ENCODE measurements around the gene PDLIM7. TPM values are rescaled to one million over a fixed set of nuclear protein-coding genes. Genes with fewer than 3 reads are reported as not detected.

The PDLIM7 gene
- total RNA-seq, 2 experiments from 2014 or later: 41.9 to 50.2 TPM

DNA sequence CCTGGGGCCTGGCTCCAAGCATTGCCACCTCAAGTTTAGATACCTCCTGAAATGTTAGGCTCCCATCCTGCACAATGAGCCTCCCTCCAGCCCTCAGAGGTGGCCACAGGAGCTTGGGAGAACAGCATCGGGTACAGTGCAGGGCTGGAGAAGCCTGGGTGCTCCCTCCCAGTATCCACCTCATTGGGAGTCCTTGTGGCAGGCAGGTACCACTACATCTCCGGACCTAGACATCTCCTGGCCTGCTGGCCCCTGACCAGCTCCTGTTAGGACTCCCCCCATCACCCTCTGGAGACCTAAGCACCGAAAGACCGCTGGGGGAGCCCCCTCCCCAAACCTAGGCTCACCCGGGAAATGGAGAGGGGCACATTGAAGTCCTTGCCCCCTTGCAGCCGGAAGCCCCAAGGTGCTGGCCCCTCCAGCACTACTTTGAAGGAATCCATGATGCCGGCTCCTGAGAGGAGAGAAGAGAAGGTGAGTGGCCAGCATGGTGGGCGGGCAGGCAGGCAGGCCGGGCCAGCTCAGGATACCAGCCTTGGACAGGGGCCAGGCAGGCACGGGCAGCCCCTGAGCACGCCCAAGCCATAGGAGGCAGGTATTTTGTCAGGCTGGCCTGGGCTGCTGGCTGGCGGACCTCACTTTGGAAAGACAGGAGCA is 1.2 kb downstream of the PDLIM7 start:
- peaks cover 31% of the 10 kb centered on the region for H3K4me1 Mint-ChIP-seq

DNA sequence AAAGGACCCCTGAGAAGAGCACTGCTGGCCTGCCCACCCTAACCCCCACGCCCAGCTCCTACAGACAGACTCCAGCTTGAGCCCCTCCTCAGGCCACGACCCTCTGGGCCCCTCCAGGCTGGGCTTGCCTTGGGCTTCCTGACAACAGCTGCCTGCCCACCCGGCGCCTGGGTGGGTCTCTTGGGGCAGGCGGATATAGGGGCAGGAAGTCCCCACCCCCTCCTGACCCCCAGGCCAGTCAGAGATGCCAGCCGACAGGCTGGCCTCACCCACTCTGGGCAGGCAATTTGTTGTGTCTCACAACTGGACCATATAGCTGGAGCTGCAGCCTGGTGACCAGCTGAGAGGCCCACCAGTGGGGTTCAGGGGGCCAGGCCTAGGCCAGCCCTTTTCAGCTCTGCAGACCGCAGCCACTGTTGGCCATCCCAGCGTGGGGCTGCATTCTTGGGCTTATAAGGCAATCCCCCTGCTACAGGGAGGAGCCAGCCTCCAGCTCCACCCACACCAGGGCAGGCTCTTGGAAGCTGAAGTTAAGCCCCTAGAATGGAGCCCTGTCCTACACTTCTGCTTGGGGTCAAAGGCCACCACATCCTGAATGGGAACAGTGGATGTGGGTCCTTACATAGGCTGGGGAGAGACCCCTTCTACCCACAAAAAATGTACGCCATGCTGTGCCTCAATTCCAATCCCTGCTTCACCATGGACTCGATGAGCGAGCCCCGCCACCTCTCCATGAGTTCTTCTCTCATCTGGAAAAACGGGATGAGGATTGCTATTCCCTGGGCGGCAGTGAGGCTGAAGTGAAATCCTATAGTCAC is 2.0 kb downstream of the PDLIM7 start:
- POLR2A ChIA-PET: no interaction called here

More for the DNA sequence above, 1.2 kb downstream of the PDLIM7 start:
- peak; percentile 43 for DNase-seq
- ChIA-PET POLR2A (no interaction called here), CTCF (interaction anchor here (0.5 to 3.6 kb wide), 12 partner anchors 12 to 187 kb away, joined by 3 to 23 read pairs (median 4); no protein-coding TSS in a partner anchor)
- no peak for ATAC-seq
- H3K36me3 Mint-ChIP-seq (ENCODE audit: low read depth): peaks cover 7% of the 10 kb centered on the region
- H3K27me3 Mint-ChIP-seq: peaks cover 12% of the 10 kb centered on the region
- intact Hi-C loops (cut with DNase I, micrococcal nuclease): loop anchor here (5.0 kb wide), 2 partner anchors 184 to 364 kb away; partner anchors contain the start of genes MXD3 (in 1 of the 2) and NSD1 (in 1 of the 2)
- H3K9me3 Mint-ChIP-seq (ENCODE audit: low read depth): no peaks in the 10 kb centered on the region
- H3K27ac Mint-ChIP-seq: peak overlapping the region; percentile 37
- H3K4me3 Mint-ChIP-seq: peak overlapping the region; percentile 73

DNA sequence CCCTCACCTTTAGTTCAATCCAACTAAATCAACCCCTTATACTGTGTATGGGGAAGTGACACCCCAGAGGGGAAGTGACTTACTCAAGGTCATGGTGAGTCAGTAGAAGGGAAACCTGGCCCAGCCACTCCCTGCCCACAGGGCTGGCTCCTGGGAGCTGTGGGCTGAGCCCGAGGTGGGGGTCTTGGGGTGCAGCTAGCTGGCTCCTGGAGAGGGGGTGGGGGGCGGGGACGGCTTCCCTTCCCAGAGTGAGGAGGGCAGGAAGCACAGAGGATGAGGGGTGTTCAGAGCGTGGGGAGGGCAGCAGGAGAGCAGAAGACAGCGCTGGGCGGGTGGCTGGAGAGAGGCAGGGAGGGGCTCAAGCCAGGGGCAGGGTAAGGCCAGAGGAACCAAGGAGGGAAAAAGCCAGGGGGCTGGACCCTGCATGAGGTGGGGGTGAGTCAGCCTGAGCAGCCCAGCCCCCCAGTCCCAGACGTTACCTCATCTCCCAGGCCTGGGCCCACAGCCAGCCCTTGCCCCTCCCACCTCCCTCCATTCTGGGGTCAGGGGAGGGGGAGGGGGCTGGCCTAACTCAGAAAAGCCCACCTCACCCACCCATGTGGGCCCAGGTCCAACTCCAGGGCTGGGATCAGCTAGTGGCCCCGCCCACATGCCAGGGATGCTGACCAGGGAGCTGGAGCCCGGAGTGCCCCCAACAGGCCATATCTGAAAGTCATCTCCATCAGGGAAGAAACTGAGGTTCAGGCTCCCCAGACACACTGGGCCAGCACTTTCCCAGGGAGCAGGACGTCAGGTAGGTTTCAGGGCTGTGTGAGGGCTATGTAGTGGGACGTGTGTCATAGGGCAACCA is 2.8 kb downstream of the PDLIM7 start:
- Mint-ChIP-seq H3K4me3 (peak overlapping the region; percentile 23), H3K36me3 (ENCODE audit: low read depth) (peaks cover 10% of the 10 kb centered on the region), H3K4me1 (peaks cover 31% of the 10 kb centered on the region), H3K27ac (peak overlapping the region; percentile 75), H3K9me3 (ENCODE audit: low read depth) (no peaks in the 10 kb centered on the region), H3K27me3 (peaks cover 10% of the 10 kb centered on the region)
- POLR2A ChIA-PET: no interaction called here
- CTCF ChIA-PET: interaction anchor here (0.6 to 3.6 kb wide), 15 partner anchors 12 to 659 kb away, joined by 3 to 23 read pairs (median 3); partner anchors contain the start of genes MXD3 and NHP2
- ATAC-seq (peak; percentile 61), DNase-seq (peak; percentile 71)
- intact Hi-C loops (cut with DNase I, micrococcal nuclease): loop anchor here (5.0 kb wide), 2 partner anchors 182 to 362 kb away; partner anchors contain the start of genes MXD3 (in 1 of the 2) and NSD1 (in 1 of the 2)

More for the DNA sequence above, 2.0 kb downstream of the PDLIM7 start:
- H3K27ac Mint-ChIP-seq: no peak overlapping the region
- peaks cover 12% of the 10 kb centered on the region for H3K27me3 Mint-ChIP-seq
- ATAC-seq: no peak
- H3K4me3 Mint-ChIP-seq: peak overlapping the region; percentile 73
- intact Hi-C loops (cut with DNase I, micrococcal nuclease): loop anchor here (5.0 kb wide), 2 partner anchors 183 to 363 kb away; partner anchors contain the start of genes MXD3 (in 1 of the 2) and NSD1 (in 1 of the 2)
- CTCF ChIA-PET: interaction anchor here (0.5 to 3.6 kb wide), 13 partner anchors 11 to 186 kb away, joined by 3 to 23 read pairs (median 3); partner anchors contain the start of gene MXD3
- H3K9me3 Mint-ChIP-seq (ENCODE audit: low read depth): no peaks in the 10 kb centered on the region
- H3K4me1 Mint-ChIP-seq: peaks cover 31% of the 10 kb centered on the region
- peaks cover 10% of the 10 kb centered on the region for H3K36me3 Mint-ChIP-seq (ENCODE audit: low read depth)
- peak; percentile 35 for DNase-seq

DNA sequence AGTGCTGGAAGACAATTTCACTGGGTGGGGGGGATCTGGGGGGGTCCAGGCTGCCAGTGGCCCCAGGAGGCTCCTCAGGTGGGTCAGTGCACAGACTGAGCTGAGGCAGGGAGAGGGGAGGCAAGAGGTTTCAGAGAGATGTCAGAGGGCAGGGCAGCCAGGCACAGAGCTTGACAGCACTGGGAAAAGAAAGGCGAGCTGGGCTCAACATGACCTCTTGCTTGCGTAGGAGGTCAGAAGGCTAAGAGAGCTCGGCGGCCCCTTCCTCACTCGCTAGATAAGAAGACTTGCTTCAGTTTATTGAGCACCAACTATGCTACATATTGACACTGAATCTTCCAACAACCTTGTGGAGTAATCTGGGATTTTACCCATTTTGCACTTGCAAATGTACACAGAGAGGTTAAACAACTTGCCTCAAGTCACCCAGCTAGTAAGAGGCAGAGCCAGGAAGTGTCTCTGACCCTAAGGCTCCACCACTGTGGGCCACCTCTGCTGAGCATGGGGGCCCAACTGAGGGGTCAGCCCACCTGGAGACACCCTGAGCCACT is 3.5 kb downstream of the PDLIM7 start:
- ChIA-PET POLR2A (interaction anchor here (0.6 kb wide), 1 partner anchor 67 kb away, joined by 3 read pairs; no protein-coding TSS in a partner anchor), CTCF (interaction anchor here (0.5 to 2.4 kb wide), 11 partner anchors 14 to 660 kb away, joined by 3 to 10 read pairs (median 4); partner anchors contain the start of gene NHP2)
- H3K4me3 Mint-ChIP-seq: peak overlapping the region; percentile 23
- peaks cover 30% of the 10 kb centered on the region for H3K4me1 Mint-ChIP-seq
- H3K27ac Mint-ChIP-seq: peak overlapping the region; percentile 75
- H3K9me3 Mint-ChIP-seq (ENCODE audit: low read depth): no peaks in the 10 kb centered on the region
- peaks cover 10% of the 10 kb centered on the region for H3K36me3 Mint-ChIP-seq (ENCODE audit: low read depth)
- DNase-seq (no peak), ATAC-seq (no peak)
- intact Hi-C loops (cut with DNase I, micrococcal nuclease): no loop called here
- H3K27me3 Mint-ChIP-seq: peaks cover 8% of the 10 kb centered on the region

DNA sequence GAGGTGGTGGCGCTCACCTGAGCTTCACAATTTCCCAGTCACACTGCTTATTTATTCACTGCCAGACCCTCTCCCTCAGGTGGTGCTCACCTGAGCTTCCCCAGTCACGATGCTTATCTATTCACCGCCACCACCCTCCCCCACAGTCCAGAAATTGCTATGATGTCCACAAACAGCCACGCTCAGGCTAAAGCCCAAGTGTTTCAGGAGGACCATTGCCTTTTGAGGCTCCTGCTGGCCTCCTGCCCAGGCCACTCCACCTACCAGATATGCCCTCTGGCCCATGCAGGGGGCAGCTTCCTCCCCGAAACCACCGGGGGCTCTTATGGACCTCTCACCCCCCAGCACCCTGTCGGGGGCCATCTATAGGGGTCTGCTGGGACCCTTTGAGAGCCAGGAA is 4.6 kb downstream of the PDLIM7 start:
- Mint-ChIP-seq H3K4me1 (peaks cover 23% of the 10 kb centered on the region), H3K27me3 (no peaks in the 10 kb centered on the region), H3K36me3 (ENCODE audit: low read depth) (peaks cover 15% of the 10 kb centered on the region), H3K4me3 (no peak overlapping the region), H3K27ac (peak overlapping the region; percentile 34), H3K9me3 (ENCODE audit: low read depth) (no peaks in the 10 kb centered on the region)
- no peak for ATAC-seq
- no peak for DNase-seq
- POLR2A ChIA-PET: interaction anchor here (0.6 kb wide), 1 partner anchor 466 kb away, joined by 3 read pairs; no protein-coding TSS in a partner anchor
- intact Hi-C loops (cut with DNase I, micrococcal nuclease): no loop called here
- CTCF ChIA-PET: interaction anchor here (0.8 to 2.4 kb wide), 9 partner anchors 10 to 120 kb away, joined by 3 to 10 read pairs (median 4); no protein-coding TSS in a partner anchor

DNA sequence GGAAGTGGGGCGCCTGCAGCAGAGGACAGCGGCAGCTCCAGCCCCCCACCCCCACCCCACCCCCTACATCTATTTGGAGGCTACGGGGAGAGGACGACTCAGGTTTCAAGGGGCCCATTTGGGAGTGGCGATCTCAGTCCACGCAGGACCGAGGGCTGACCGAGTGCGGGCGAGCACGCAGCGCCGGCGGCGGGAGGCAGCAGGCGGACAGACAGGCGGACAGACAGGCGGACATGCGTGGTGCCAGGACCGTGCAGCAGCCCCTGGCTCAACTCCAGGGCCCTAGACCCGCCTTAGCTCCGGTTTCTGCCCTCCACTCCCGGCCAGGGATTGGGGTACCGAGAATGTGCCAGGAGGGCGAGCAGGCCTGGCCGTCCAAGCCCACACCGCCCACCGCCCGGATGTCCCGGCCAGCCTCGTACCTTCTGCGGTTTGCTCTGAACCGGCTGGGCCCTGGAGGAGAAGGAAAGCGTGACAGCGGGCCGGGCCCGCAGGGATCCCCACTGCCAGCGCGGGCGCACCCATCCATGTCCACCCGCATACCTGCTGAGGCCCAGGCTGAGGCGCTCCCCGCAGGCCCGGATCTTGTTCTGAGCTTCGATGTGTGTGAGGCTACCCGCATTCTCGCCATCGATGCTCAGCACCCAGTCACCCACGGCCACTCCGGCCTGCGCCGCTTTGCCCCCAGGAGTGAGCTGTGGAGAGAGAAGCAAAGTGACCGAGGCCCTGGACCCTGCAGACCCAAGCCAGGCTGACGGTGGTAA is 5.2 kb downstream of the PDLIM7 start:
- ATAC-seq (no peak), DNase-seq (no peak)
- no peaks in the 10 kb centered on the region for H3K27me3 Mint-ChIP-seq
- peak overlapping the region; percentile 34 for H3K27ac Mint-ChIP-seq
- ChIA-PET POLR2A (interaction anchor here (0.6 kb wide), 2 partner anchors 102 to 465 kb away, joined by 3 read pairs; no protein-coding TSS in a partner anchor), CTCF (interaction anchor here (0.8 to 2.4 kb wide), 9 partner anchors 9 to 120 kb away, joined by 3 to 10 read pairs (median 4); no protein-coding TSS in a partner anchor)
- no peaks in the 10 kb centered on the region for H3K9me3 Mint-ChIP-seq (ENCODE audit: low read depth)
- no peak overlapping the region for H3K4me3 Mint-ChIP-seq
- intact Hi-C loops (cut with DNase I, micrococcal nuclease): no loop called here
- peaks cover 19% of the 10 kb centered on the region for H3K36me3 Mint-ChIP-seq (ENCODE audit: low read depth)
- peaks cover 21% of the 10 kb centered on the region for H3K4me1 Mint-ChIP-seq

DNA sequence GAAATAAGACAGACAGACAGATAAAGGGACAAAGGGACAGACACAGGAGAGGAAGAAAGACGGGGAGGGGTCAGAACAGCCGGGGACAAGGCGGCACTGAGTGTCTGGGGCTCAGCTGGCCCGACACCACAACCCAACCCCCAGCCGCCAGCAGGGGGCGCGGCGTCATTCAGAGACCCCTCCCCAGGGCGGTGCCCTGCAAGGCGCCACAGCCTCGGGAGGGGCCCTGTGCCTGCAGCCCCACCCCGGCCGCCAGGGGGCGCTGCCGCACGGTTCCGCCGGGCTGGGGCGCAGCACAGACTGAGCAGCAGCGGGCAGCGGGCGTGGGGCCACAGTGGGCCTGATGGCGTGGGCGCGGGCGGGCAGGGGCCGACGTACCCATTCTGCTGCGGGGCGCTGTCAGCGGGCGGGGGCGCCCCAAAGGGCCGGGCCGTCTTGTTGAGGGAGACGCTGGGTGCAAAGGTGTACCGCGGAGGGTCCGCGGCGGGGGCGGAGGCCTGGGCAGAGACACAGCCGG is 5.9 kb downstream of the PDLIM7 start:
- no peaks in the 10 kb centered on the region for H3K27me3 Mint-ChIP-seq
- no peak overlapping the region for H3K27ac Mint-ChIP-seq
- DNase-seq (peak; percentile 73), ATAC-seq (peak; percentile 40)
- ChIA-PET POLR2A (no interaction called here), CTCF (interaction anchor here (1.5 to 1.6 kb wide), 2 partner anchors 10 to 12 kb away, joined by 4 to 6 read pairs; no protein-coding TSS in a partner anchor)
- H3K9me3 Mint-ChIP-seq (ENCODE audit: low read depth): no peaks in the 10 kb centered on the region
- no peak overlapping the region for H3K4me3 Mint-ChIP-seq
- peaks cover 21% of the 10 kb centered on the region for H3K36me3 Mint-ChIP-seq (ENCODE audit: low read depth)
- intact Hi-C loops (cut with DNase I, micrococcal nuclease): no loop called here
- peaks cover 21% of the 10 kb centered on the region for H3K4me1 Mint-ChIP-seq

DNA sequence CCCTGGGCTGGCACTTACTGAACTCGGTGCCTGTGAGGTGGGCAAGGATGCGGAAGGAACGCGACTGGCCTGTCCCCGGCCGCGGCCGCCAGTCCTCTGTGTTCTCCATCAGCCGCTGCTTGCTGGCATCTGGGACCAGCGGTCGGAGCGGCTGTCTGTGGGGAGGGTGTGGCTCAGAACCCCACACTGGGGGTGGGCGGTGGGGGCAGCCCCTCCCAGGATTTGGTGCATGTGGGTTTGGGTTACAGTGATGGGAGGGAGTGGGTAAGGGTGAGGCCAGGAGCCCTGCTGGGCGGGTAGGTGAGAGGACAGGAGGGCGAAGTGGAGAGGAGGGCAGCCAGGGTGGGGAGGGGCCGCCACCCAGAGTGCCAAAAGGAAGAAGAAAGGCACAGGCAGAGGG is 6.4 kb downstream of the PDLIM7 start:
- Mint-ChIP-seq H3K9me3 (ENCODE audit: low read depth) (no peaks in the 10 kb centered on the region), H3K4me1 (peaks cover 18% of the 10 kb centered on the region), H3K4me3 (no peak overlapping the region), H3K27me3 (no peaks in the 10 kb centered on the region), H3K27ac (no peak overlapping the region), H3K36me3 (ENCODE audit: low read depth) (peaks cover 21% of the 10 kb centered on the region)
- CTCF ChIA-PET: interaction anchor here (1.5 to 1.6 kb wide), 2 partner anchors 11 to 12 kb away, joined by 4 to 6 read pairs; no protein-coding TSS in a partner anchor
- ATAC-seq: no peak
- POLR2A ChIA-PET: no interaction called here
- no peak for DNase-seq
- intact Hi-C loops (cut with DNase I, micrococcal nuclease): no loop called here

DNA sequence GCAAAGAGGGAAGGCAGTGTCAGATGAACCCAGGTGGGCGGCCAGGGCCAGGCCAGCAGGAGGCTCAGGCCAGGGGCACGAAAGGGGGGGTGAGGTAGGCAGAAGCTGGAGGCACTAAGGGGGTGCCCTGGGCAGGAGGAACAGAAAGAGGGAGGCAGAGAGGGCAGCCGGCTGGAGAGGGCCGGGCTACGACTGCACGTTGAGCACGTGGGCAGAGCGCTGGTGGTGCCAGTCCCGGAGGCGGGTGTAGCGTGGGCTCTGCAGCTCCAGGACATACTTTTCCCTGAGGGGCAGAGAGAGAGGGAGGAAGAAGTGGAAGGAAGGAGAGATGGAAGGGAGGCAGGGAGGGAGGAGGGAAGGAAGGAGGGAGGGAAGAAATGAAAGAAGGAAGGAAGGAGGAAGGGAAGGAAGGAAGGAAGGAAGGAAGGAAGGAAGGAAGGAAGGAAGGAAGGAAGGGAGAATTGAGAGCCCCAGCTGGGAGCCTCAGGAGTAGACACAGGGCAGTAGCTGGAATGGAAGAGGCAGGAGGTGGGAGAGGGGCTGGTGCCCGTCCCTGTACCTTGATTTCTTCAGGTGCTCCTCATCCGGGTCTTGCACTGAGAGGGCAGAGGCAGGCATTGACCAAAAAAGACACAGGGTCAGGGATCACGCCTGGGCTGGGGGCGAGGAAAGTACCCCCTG is 7.0 kb downstream of the PDLIM7 start:
- no peak overlapping the region for H3K27ac Mint-ChIP-seq
- H3K36me3 Mint-ChIP-seq (ENCODE audit: low read depth): peaks cover 21% of the 10 kb centered on the region
- H3K9me3 Mint-ChIP-seq (ENCODE audit: low read depth): no peaks in the 10 kb centered on the region
- ChIA-PET POLR2A (no interaction called here), CTCF (interaction anchor here (0.7 to 1.6 kb wide), 7 partner anchors 9 to 495 kb away, joined by 3 to 6 read pairs (median 4); partner anchors contain the start of gene PFN3)
- no peak overlapping the region for H3K4me3 Mint-ChIP-seq
- intact Hi-C loops (cut with DNase I, micrococcal nuclease): no loop called here
- no peak for DNase-seq
- peaks cover 17% of the 10 kb centered on the region for H3K4me1 Mint-ChIP-seq
- H3K27me3 Mint-ChIP-seq: no peaks in the 10 kb centered on the region
- ATAC-seq: no peak

Data from activated CD4-positive, alpha-beta T cell treated with anti-CD3 and anti-CD28 coated beads for 36 hours (primary cell).